HG03378 (cell line): Measurements from ENCODE around the gene SNX10.

Experiments used
- ATAC-seq: cut with Tn5 transposase; IDR thresholded peaks from one replicate; pipeline ENCODE4 v1.9.1; 2021; ENCODE audit warnings: mild to moderate bottlenecking, moderate library complexity; ENCODE audit not compliant: unreplicated experiment

SNX10 gene

DNA sequence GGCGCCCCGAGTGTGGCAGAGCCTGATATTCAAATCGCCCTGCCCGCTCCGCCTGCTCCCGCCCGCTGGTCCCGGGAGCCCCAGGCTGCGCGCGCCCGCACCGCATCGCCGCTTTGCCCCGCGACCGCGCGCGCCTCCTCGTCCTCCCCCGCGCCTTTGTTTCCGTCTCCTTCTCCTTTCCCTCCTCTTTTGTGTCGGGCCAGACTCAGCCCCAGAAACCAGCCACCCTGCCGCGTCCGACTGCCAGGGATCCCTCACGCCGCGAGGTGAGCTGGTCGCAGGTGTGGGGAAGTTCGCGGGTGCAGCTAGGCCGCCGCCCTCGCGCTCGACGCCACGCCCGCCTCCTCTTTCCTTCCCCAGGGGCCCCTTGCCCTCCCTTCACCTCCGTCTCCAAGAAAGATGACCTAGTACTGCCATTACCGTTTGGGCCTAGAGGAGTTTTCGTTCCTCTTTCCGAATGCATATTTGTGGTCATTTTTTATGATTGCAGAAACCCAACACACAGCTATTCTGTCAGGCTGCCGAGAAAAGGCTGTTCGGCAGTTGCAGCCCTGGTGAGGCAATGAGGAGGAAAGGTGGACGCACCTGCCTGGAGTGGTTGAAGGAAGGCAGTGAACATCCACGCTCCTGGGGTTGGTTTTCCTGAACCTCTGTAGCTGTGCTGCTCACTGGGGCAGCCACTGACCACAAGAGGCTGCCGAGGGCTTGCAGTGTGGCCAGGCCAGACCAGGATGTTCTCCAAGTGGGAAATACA, 107.3 kb downstream of the SNX10 start:
- peak; percentile 94 for ATAC-seq

GRCh38 chr7:26399736-26400135, 108.1 kb downstream of the SNX10 start:
- no peak for ATAC-seq

DNA sequence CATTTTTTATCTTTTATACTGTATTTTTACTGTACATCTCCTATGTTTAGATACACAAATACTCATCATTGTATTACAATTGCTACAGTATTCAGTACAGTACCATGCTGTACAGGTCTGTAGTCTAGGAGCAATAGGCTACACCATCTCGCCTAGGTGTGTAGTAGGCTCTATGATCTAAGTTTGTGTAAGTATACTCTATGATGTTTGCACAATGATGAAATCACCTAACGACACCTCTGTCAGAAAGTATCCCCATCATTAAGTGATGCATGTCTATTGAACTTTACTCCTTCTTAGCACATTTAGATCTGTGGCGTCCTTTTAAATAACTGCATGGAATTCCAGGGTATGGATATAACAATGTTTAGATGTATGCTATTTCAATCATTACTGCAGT, 112.0 kb downstream of the SNX10 start:
- ATAC-seq: no peak

DNA sequence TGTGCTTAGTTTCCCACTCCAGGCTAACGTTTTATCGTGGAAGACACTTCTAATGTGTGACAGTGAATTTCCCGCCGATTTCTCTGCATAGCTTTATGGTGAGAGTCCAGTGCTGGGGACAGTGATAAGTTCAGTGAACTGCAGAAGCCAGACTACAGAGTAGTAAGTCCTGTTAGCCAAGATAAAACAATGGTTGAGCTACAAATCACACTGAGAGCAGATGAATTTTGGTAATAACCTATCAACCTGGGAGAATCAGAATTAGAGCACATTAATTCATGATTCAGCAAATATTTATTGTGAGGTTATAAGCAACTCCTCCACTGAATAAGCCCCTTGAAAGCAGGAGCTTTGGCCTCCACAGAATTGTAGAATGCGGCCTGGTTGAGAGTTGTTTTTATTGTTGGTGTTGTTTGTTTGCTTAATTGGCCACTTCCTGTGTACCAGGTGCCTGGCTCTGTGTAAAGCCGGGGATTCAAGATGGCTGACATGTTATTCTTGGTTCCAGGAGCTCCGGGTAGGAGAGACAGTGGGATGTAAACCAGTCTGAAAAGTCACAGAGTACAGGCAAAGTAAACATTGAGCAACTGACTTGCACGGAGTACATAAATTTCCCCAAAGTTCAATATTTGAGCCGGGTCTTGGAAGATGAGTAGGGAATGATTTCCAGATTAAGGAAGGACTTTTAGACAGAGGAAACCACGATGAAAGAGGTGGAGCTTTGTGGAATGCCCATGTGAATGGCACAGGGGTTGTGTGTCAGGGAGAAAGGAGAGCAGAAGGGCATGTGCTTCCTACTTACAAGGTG, 112.7 kb downstream of the SNX10 start:
- ATAC-seq: no peak

DNA sequence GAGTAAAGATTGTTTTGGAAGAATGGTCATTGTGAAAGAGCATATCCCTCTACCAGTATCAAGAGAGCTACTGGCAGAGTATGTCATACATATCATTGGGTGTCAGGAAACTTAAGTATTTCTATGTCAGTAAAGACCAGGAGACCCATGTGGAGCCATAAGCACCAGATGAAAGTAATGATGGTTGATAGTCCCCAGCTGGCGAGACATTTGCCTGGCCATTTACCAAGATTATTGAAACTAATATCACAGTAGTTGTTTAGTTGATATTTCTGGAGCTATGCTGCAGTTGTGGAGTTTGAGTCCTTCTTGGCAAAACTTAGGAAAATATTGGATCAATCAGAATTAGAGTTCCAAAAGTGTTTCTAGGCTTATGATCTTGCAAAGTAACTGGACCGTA, 114.8 kb downstream of the SNX10 start:
- ATAC-seq: no peak

DNA sequence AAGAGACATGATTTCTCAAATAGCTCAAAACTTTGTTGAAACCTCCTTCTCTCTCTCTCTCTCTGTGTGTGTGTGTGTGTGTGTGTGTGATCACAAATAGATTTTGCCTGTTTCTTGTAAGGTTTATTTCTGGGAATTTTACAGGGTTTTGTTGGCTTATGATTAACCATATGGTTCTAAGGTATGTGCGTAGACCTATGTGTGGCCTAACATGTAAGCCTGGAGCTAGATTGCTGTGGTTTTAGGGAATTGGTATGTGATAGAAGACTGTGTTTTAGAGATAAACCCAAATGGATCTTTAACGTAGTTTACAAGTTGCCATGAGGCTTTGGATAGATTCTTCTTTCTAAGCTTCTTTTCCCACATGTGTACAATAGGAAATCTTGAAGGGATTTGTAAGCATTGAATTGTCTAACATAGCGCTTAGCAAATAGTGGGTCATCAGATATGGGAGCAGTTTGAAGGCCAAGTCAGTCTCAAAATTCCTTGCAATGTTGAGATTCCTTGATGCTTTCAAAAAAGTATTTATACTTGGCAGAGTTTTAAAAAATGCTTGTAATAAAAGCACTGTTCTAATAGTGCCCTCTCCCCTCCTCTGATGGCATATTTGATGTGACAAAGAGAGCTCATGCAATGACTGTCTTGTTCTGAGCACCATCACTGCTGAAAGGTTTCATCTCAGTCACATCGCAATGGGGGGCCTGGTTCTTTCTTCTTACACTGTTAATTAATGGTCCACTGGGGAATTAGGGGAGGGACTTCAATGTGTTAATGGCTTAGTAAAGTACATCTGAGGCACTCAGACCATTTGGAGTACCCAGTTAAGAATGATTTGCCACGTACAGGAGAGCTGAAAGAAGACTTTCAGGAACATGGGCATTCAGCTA, 118.2 kb downstream of the SNX10 start:
- no peak for ATAC-seq

DNA sequence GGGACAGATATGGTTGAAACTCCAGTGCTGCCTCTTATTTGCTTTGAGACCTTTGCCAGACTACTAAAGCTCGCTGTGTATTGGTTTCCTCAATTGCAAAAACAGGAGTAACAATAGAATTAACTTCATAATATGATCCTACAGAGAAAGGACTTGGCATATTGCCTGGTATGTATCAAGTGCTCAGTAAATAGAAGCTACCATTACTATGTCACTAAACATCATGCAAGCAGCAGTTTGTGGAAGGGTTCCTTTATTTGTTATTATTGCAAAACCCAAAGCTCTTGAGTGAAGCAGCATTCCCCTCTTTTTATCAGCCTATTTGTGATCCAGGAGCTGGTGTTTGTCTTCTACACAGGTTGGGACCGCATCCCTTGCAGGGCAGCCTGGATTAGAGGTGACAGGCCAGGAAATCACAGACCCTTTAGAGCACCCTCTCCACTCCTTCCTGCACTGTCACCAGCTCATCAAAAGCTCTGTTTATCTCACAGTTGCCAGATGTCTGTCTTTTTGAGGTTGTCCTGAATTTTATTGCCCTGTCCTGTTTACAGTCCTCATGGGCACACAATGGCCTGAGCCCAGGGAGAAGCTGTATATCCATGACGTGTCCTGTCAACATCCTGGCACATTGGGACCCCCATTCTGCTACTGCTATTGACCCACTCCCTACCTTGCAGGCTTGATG, 121.5 kb downstream of the SNX10 start:
- ATAC-seq: no peak

GRCh38 chr7:26416004-26416403, 124.3 kb downstream of the SNX10 start:
- no peak for ATAC-seq

GRCh38 chr7:26417911-26418413, 126.3 kb downstream of the SNX10 start:
- ATAC-seq: no peak

GRCh38 chr7:26419198-26419597, 127.5 kb downstream of the SNX10 start:
- no peak for ATAC-seq

DNA sequence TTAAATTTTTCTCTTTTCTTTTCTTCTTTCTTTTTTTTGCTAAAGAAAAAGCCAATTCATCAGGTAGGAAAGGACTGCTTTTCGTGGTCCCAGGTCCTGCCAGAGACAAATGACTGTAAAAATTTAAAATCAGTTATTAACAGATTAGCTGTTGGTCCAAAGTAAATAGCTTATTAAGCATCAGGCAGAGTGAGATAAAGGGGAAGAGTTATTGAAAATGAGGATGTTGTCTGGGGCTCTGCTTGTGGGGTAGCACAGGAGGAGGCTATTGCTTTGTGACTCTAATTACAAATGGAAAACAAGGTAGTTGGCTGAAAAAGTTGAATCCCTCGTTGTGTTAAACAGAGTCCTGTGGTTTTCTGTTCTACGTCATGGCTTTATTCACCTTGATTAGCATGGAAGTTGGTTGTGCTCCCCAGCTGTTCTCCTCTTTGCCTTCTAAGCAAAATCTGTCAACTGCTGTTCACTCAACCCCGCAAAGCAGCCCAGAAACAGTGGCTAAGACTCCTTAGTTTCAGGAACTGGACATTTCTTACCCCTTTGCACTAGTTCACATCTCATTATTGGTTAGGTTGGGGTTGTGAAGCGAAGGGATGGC, 128.9 kb downstream of the SNX10 start:
- no peak for ATAC-seq

DNA sequence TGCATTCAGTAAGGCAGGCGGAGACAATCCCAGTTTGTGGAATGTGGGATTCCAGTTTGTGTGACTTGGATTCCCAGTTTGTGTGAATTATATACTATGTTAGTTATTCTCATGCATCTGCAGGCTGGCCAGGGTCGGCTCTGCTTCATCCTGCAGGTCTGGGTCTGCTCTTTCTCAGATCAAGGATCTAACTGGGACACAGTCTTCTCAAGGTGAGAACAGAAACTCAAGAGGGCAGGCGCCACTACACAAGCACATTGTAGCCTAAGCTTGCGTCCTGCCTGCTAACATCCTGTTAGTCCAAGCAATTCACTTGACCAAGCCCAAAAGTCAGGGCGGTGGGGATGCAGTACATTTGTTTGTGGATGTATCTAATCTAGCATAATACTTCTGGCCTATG, 131.1 kb downstream of the SNX10 start:
- ATAC-seq: no peak

GRCh38 chr7:26423436-26423835, 131.8 kb downstream of the SNX10 start:
- ATAC-seq: no peak
